Osteoblast (primary cell): ENCODE measurements around the gene PRTFDC1. TPM values are rescaled to one million over a fixed set of nuclear protein-coding genes. Genes with fewer than 3 reads are reported as not detected.
A peak's percentile ranks its signal among the peaks of the same experiment; 100 is the strongest.

Experiments used
- DNase-seq: peaks from one replicate; pipeline ENCODE4 v3.0.0; 2011; ENCODE audit warnings: low spot score, mixed read lengths; ENCODE audit not compliant: insufficient read length; ENCODE audit errors: missing footprints
- H2AFZ ChIP-seq: 2 replicates; pipeline ENCODE4 v1.6.0; 2011; ENCODE audit warnings: mild to moderate bottlenecking, low read length
- H3K27ac ChIP-seq: 2 replicates; pipeline ENCODE4 v1.5.1; 2011; ENCODE audit warnings: mild to moderate bottlenecking, low read depth, low read length, moderate library complexity
- H3K27me3 ChIP-seq: 2 replicates; pipeline ENCODE4 v1.6.0; 2012; ENCODE audit warnings: mild to moderate bottlenecking, control low read depth, inconsistent platforms, low read length, moderate library complexity; ENCODE audit not compliant: insufficient read depth
- H3K36me3 ChIP-seq: 2 replicates; pipeline ENCODE4 v1.5.1; 2011; ENCODE audit warnings: mild to moderate bottlenecking, low read length, control low read depth, moderate library complexity; ENCODE audit not compliant: insufficient read depth
- H3K4me1 ChIP-seq: 2 replicates; pipeline ENCODE4 v1.5.1; 2011; ENCODE audit warnings: mild to moderate bottlenecking, low read length, control low read depth, moderate library complexity; ENCODE audit not compliant: insufficient read depth
- H3K4me2 ChIP-seq: 2 replicates; pipeline ENCODE4 v1.6.0; 2011; ENCODE audit warnings: mild to moderate bottlenecking, low read length; ENCODE audit not compliant: insufficient read depth
- H3K4me3 ChIP-seq: fragments of 200-600 bp; sonication (generic); 3 replicates; pipeline ENCODE4 v1.5.1; 2012; ENCODE audit warnings: mild to moderate bottlenecking, low read length, inconsistent platforms; ENCODE audit not compliant: insufficient read depth
- H3K79me2 ChIP-seq: 2 replicates; pipeline ENCODE4 v1.6.0; 2012; ENCODE audit warnings: mild to moderate bottlenecking, low read length, control low read depth, inconsistent platforms; ENCODE audit not compliant: insufficient read depth
- H3K9me3 ChIP-seq: 2 replicates; pipeline ENCODE4 v1.5.1; 2011; ENCODE audit warnings: low read depth, low read length, control low read depth
- H4K20me1 ChIP-seq: 2 replicates; pipeline ENCODE4 v1.6.0; 2012; ENCODE audit warnings: mild to moderate bottlenecking, low read length, control low read depth; ENCODE audit not compliant: insufficient read depth
- CTCF ChIP-seq: IDR thresholded peaks from 2 replicates; pipeline ENCODE4 v1.5.1; 2011; ENCODE audit warnings: mild to moderate bottlenecking, low read depth, low read length, moderate library complexity; ENCODE audit errors: extremely low read depth
- total RNA-seq: library from RNA; depleted of rRNA; stranded (reverse); fragments of >200 nt; gene quantifications from 2 replicates; pipeline ENCODE4 v1.2.3, GENCODE V29; 2012

The PRTFDC1 gene
- total RNA-seq, 1 donor = 5.1 TPM

- Histone ChIP-seq H2AFZ (peak overlapping the region; percentile 64), H3K9me3 (no peaks in the 10 kb centered on the region), H3K27ac (peak overlapping the region; percentile 79), H3K36me3 (no peaks in the 10 kb centered on the region), H3K27me3 (no peaks in the 10 kb centered on the region), H4K20me1 (no peaks in the 10 kb centered on the region), H3K79me2 (no peaks in the 10 kb centered on the region), H3K4me2 (peak overlapping the region; percentile 89), H3K4me1 (peaks cover 36% of the 10 kb centered on the region), H3K4me3 (no peak overlapping the region)
- no peak for DNase-seq
- no peak for TF ChIP-seq CTCF
Measured at GRCh38 chr10:24953675-24954074, 1.3 kb upstream of the PRTFDC1 start.

GRCh38 chr10:24952707-24953645 is 570 bp upstream of the PRTFDC1 start:
- peak overlapping the region; percentile 79 for H3K27ac ChIP-seq

GRCh38 chr10:24951201-24952142 is 934 bp downstream of the PRTFDC1 start:
- H3K27ac ChIP-seq = peak overlapping the region; percentile 79
- no peaks in the 10 kb centered on the region for H4K20me1 ChIP-seq
- peak; percentile 86 for DNase-seq
- peaks cover 27% of the 10 kb centered on the region for H3K4me1 ChIP-seq
- H3K4me3 ChIP-seq = peak overlapping the region; percentile 78
- no peaks in the 10 kb centered on the region for H3K36me3 ChIP-seq
- peak overlapping the region; percentile 89 for H3K4me2 ChIP-seq
- no peak for TF ChIP-seq CTCF
- no peaks in the 10 kb centered on the region for H3K9me3 ChIP-seq
- H3K27me3 ChIP-seq = no peaks in the 10 kb centered on the region
- peak overlapping the region; percentile 92 for H2AFZ ChIP-seq
- no peaks in the 10 kb centered on the region for H3K79me2 ChIP-seq

More at GRCh38 chr10:24952707-24953645, 570 bp upstream of the PRTFDC1 start:
- peak overlapping the region; percentile 78 for H3K4me3 ChIP-seq
- H3K36me3 ChIP-seq = no peaks in the 10 kb centered on the region
- TF ChIP-seq CTCF = no peak
- no peaks in the 10 kb centered on the region for H3K9me3 ChIP-seq
- peak overlapping the region; percentile 89 for H3K4me2 ChIP-seq
- peak; percentile 91 for DNase-seq
- H2AFZ ChIP-seq = peak overlapping the region; percentile 64
- H4K20me1 ChIP-seq = no peaks in the 10 kb centered on the region
- H3K27me3 ChIP-seq = no peaks in the 10 kb centered on the region
- H3K4me1 ChIP-seq = peaks cover 31% of the 10 kb centered on the region
- H3K79me2 ChIP-seq = no peaks in the 10 kb centered on the region
